Ramos (cell line): ENCODE data around the gene DNPEP.

Experiments
- in situ Hi-C: fragments of 300-500 bp; cut with MboI; formaldehyde crosslinking; loops from one replicate; pipeline ENCODE4 v1.14.3; 2022; ENCODE audit warnings: low sequenced_read_pairs; ENCODE audit not compliant: unreplicated experiment

Gene DNPEP

GRCh38 chr2:219419331-219420197 is 31.9 kb upstream of the DNPEP start:
- in situ Hi-C loops: no loop called here

- in situ Hi-C loops: no loop called here
Observed at GRCh38 chr2:219419012-219419324, 31.3 kb upstream of the DNPEP start.

DNA sequence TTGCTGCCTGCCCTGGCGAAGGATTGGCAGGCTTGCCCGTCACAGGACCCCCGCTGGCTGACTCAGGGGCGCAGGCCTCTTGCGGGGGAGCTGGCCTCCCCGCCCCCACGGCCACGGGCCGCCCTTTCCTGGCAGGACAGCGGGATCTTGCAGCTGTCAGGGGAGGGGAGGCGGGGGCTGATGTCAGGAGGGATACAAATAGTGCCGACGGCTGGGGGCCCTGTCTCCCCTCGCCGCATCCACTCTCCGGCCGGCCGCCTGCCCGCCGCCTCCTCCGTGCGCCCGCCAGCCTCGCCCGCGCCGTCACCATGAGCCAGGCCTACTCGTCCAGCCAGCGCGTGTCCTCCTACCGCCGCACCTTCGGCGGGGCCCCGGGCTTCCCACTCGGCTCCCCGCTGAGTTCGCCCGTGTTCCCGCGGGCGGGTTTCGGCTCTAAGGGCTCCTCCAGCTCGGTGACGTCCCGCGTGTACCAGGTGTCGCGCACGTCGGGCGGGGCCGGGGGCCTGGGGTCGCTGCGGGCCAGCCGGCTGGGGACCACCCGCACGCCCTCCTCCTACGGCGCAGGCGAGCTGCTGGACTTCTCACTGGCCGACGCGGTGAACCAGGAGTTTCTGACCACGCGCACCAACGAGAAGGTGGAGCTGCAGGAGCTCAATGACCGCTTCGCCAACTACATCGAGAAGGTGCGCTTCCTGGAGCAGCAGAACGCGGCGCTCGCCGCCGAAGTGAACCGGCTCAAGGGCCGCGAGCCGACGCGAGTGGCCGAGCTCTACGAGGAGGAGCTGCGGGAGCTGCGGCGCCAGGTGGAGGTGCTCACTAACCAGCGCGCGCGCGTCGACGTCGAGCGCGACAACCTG is 30.7 kb upstream of the DNPEP start, which contains the start of gene DES:
TSS of gene DES (plus strand) at position 223 of the 857 bp plus-strand sequence. CDS start at position 309, 86 bp downstream.
- in situ Hi-C loops: no loop called here

DNA sequence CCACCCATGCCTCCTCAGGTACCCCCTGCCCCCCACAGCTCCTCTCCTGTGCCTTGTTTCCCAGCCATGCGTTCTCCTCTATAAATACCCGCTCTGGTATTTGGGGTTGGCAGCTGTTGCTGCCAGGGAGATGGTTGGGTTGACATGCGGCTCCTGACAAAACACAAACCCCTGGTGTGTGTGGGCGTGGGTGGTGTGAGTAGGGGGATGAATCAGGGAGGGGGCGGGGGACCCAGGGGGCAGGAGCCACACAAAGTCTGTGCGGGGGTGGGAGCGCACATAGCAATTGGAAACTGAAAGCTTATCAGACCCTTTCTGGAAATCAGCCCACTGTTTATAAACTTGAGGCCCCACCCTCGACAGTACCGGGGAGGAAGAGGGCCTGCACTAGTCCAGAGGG is 29.7 kb upstream of the DNPEP start:
- in situ Hi-C loops: no loop called here

DNA sequence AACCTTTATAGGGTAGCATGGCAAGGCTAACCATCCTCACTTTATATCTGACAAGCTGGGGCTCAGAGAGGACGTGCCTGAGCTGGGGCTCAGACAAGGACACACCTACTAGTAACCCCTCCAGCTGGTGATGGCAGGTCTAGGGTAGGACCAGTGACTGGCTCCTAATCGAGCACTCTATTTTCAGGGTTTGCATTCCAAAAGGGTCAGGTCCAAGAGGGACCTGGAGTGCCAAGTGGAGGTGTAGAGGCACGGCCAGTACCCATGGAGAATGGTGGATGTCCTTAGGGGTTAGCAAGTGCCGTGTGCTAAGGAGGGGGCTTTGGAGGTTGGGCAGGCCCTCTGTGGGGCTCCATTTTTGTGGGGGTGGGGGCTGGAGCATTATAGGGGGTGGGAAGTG is 29.2 kb upstream of the DNPEP start:
- in situ Hi-C loops: no loop called here

- in situ Hi-C loops: no loop called here
Observed at GRCh38 chr2:219416235-219416602, 28.5 kb upstream of the DNPEP start.

- in situ Hi-C loops: no loop called here
Observed at GRCh38 chr2:219415580-219416234, 28.0 kb upstream of the DNPEP start.

DNA sequence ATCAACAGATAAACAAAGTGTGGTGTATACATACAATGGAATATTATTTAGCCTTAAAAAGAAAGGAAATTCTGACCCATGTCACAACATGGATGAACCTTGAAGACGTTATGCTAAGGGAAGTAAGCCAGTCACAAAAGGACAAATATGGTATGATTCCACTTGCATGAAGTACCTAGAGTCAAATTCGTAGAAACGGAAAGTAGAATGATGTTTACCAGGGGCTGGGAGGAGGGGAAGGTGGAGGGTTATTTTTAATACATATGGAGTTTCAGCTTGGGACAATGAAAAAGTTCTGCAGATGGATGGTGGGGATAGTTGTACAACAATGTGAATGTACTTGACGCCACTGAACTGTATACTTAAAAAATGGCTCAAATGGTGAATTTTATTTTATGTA is 27.1 kb upstream of the DNPEP start:
- in situ Hi-C loops: no loop called here

DNA sequence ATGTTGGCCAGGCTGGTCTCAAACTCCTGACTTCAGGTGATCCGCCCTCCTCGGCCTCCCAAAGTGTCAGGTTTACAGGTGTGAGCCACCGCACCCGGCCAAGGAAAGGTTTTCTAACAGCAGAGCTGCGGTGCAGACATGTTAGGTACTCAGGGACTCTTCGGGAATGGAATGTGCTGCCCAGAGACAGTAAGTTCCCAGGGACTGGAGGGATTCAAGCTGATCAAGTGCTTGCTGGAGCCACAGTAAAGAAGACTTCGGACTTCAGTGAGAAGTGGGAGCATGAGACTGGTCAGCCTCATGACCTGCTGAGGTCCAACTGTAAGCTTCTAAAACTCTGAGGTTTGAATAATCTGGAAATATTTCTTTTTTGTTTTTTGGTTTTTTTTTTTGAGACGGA is 22.7 kb upstream of the DNPEP start:
- in situ Hi-C loops: no loop called here

DNA sequence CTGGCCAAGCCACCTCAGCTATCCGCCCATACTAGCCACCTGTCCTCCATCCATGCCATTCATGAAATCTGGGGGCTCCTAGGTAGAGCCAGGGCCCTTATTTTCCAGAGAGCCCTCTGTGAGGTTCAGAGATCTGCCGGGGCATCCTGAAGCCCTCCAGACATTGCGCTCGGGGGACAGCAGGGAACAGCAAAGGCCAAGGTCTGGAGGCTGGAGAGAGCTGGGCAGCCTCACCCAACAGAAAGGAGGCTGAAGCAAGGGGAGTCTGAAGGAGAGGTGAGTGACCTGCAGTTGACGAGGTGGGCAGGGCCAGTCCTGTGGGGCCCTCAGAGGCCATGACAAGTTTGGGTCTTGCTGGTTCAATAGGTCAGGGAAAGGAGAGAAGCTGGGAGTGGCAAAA is 21.9 kb upstream of the DNPEP start:
- in situ Hi-C loops: loop anchor here (10.0 kb wide), 1 partner anchor 125 kb away; no protein-coding TSS in a partner anchor

- in situ Hi-C loops: loop anchor here (10.0 kb wide), 1 partner anchor 126 kb away; no protein-coding TSS in a partner anchor
Observed at GRCh38 chr2:219408631-219409030, 20.9 kb upstream of the DNPEP start.

- in situ Hi-C loops: loop anchor here (10.0 kb wide), 1 partner anchor 127 kb away; no protein-coding TSS in a partner anchor
Observed at GRCh38 chr2:219408204-219408603, 20.5 kb upstream of the DNPEP start.

DNA sequence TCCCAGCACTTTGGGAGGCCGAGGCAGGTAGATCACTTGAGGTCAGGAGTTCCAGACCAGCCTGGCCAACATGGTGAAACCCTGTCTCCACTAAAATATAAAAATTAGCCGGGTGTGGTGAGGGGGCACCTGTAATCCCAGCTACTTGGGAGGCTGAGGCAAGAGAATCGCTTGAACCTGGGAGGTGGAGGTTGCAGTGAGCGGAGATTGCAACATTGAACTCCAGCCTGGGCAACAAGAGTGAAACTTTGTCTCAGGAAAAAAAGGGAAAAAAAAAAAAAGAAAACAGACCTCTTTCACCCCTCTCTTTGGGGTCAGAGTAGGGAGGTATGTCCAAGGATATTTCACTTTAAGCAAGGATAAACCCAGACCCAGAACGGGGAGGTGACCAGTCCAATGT is 19.6 kb upstream of the DNPEP start:
- in situ Hi-C loops: loop anchor here (10.0 kb wide), 1 partner anchor 127 kb away; no protein-coding TSS in a partner anchor

- in situ Hi-C loops: loop anchor here (10.0 kb wide), 1 partner anchor 128 kb away; no protein-coding TSS in a partner anchor
Observed at GRCh38 chr2:219406861-219407230, 19.1 kb upstream of the DNPEP start.

- in situ Hi-C loops: loop anchor here (10.0 kb wide), 1 partner anchor 129 kb away; no protein-coding TSS in a partner anchor
Observed at GRCh38 chr2:219405958-219406860, 18.5 kb upstream of the DNPEP start.

DNA sequence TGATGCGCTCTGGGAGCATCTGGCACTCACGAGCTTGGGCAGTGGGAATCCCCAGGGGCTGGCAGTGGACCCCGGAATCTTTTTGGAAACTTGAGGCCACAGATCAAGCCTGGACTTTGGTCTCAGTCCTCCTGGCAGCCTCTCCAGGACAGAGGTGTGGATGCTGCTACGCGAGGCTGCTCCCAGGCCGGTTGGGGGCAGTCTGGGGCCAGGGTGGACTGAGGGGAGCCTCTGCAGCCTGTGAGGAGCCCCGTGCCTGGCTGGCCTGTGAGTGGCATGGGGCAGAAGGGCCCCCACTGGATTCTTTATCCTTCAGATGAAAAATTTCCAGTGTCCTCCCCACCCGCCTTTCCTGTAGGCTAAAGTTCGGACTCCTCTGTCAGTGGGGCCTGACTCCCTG is 17.7 kb upstream of the DNPEP start:
- in situ Hi-C loops: loop anchor here (10.0 kb wide), 1 partner anchor 129 kb away; no protein-coding TSS in a partner anchor

DNA sequence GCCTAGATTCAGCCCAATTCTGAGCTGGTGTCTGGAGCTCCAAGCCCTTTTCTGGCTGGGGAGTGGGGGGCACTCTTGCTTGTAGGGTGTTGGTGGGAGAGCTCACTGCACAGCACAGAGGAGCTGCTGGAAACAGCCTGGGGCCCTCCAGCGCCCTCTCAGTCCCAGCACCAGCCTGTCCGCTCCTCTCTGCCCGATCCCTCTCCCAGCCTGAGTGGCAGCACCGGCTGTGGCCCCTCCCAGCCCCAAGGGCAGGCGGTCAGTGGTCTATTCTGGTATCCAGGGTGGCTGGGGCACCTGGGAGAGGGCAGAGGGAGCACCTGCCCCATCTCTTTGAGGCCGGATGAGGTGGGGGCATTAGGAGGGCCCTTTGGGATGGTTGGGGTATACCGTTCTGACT is 17.2 kb upstream of the DNPEP start:
- in situ Hi-C loops: loop anchor here (10.0 kb wide), 1 partner anchor 130 kb away; no protein-coding TSS in a partner anchor

DNA sequence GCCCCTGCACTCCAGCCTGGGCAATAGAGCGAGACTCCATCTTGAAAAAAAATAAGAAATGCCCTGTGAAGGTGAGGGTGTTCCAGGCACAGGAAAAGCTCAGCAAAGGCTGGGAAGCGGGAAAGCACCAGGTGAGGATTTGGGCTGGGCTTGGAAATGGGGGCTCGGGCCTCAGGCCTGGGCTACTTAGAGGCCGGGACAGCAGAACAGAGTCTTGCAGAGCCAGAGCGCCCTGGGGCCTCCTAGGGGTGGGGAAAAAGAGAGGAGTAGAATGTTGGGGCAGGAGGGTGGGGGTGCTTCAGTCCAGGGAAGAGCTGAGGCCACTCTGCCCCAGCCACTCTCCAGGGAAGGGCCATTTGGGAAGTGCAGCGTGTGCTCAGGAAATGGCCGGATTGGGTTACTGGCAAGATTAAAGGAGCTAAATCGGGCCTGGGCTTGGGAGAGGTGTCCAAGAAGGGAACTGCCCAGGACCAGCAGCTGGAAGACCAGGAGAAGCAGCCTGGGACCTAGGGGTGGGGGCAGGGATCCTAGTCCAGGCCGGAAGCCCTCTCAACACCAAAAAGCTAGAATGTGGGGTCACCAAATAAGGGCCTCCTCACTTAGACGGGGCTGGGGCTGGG is 16.7 kb upstream of the DNPEP start:
- in situ Hi-C loops: loop anchor here (10.0 kb wide), 1 partner anchor 130 kb away; no protein-coding TSS in a partner anchor

GRCh38 chr2:219403861-219404260 is 16.1 kb upstream of the DNPEP start:
- in situ Hi-C loops: loop anchor here (10.0 kb wide), 1 partner anchor 131 kb away; no protein-coding TSS in a partner anchor
